ENCODE results near the gene ALDH1B1. TPM values are rescaled to one million over a fixed set of nuclear protein-coding genes. Genes with fewer than 3 reads are reported as not detected.

Gene ALDH1B1
- total RNA-seq, 1 experiment from 2014 or later, result 35.7 TPM

GRCh38 chr9:38434365-38434764 is 41.9 kb downstream of the ALDH1B1 start:
- Mint-ChIP-seq H3K9me3 (ENCODE audit: unreplicated experiment) (no peaks in the 10 kb centered on the region), H3K4me3 (ENCODE audit: unreplicated experiment) (no peak overlapping the region), H3K27me3 (ENCODE audit: insufficient read depth, unreplicated experiment) (no peaks in the 10 kb centered on the region), H3K4me1 (ENCODE audit: low read depth, unreplicated experiment) (peaks cover 43% of the 10 kb centered on the region), H3K27ac (ENCODE audit: unreplicated experiment) (peak overlapping the region; percentile 51), H3K36me3 (ENCODE audit: insufficient read depth, unreplicated experiment) (no peaks in the 10 kb centered on the region)
- Histone ChIP-seq H3K27me3 (replicated peaks; ENCODE audit: control insufficient read depth, insufficient read depth, low read length) (no peaks in the 10 kb centered on the region), H3K36me3 (ENCODE audit: control insufficient read depth, insufficient read depth, low read length) (no peaks in the 10 kb centered on the region), H3K4me3 (ENCODE audit: low read depth, low read length) (no peak overlapping the region), H3K4me1 (peaks cover 33% of the 10 kb centered on the region), H3K9me3 (peaks cover 5% of the 10 kb centered on the region; the same call in 1 of the 2 replicates)
- no TSS peak for BruUV-seq (replicated peaks)
- no peak for TF ChIP-seq CTCF (IDR thresholded peaks at IDR 0.05; ENCODE audit: insufficient read depth in 1 of 2, low read depth in 1 of 2, low read length in 1 of 2, severe bottlenecking in 1 of 2, unreplicated experiment in 1 of 2)
- intact Hi-C loops (cut with micrococcal nuclease; ENCODE audit: unreplicated experiment), result no loop called here
- ChIA-PET POLR2A (interaction anchor here (0.6 kb wide), 1 partner anchor 186 kb away, joined by 5 read pairs; no protein-coding TSS in a partner anchor), CTCF (interaction anchor here (0.6 kb wide), 1 partner anchor 168 kb away, joined by 3 read pairs; no protein-coding TSS in a partner anchor)
- no peak for DNase-seq

GRCh38 chr9:38434853-38435252 is 42.4 kb downstream of the ALDH1B1 start:
- Mint-ChIP-seq H3K4me1 (ENCODE audit: low read depth, unreplicated experiment) (peaks cover 43% of the 10 kb centered on the region), H3K4me3 (ENCODE audit: unreplicated experiment) (no peak overlapping the region), H3K9me3 (ENCODE audit: unreplicated experiment) (no peaks in the 10 kb centered on the region), H3K36me3 (ENCODE audit: insufficient read depth, unreplicated experiment) (no peaks in the 10 kb centered on the region), H3K27ac (ENCODE audit: unreplicated experiment) (no peak overlapping the region), H3K27me3 (ENCODE audit: insufficient read depth, unreplicated experiment) (no peaks in the 10 kb centered on the region)
- no peaks in the 10 kb centered on the region for H3K36me3 ChIP-seq (ENCODE audit: control insufficient read depth, insufficient read depth, low read length)
- intact Hi-C loops (cut with micrococcal nuclease; ENCODE audit: unreplicated experiment), result no loop called here
- H3K4me3 ChIP-seq (ENCODE audit: low read depth, low read length), result no peak overlapping the region
- no peak for TF ChIP-seq CTCF (IDR thresholded peaks at IDR 0.05; ENCODE audit: insufficient read depth in 1 of 2, low read depth in 1 of 2, low read length in 1 of 2, severe bottlenecking in 1 of 2, unreplicated experiment in 1 of 2)
- H3K9me3 ChIP-seq, result peaks cover 5% of the 10 kb centered on the region; the same call in 1 of the 2 replicates
- no TSS peak for BruUV-seq (replicated peaks)
- ChIA-PET CTCF (no interaction called here), POLR2A (interaction anchor here (0.6 kb wide), 1 partner anchor 185 kb away, joined by 5 read pairs; no protein-coding TSS in a partner anchor)
- H3K27me3 ChIP-seq (replicated peaks; ENCODE audit: control insufficient read depth, insufficient read depth, low read length), result no peaks in the 10 kb centered on the region
- peak in 1 of 2 experiments; percentile 28 for DNase-seq
- H3K4me1 ChIP-seq, result peaks cover 33% of the 10 kb centered on the region

- Histone ChIP-seq H3K9me3 (peaks cover 5% of the 10 kb centered on the region; the same call in 1 of the 2 replicates), H3K27me3 (replicated peaks; ENCODE audit: control insufficient read depth, insufficient read depth, low read length) (no peaks in the 10 kb centered on the region), H3K4me3 (ENCODE audit: low read depth, low read length) (no peak overlapping the region), H3K4me1 (peaks cover 33% of the 10 kb centered on the region), H3K36me3 (ENCODE audit: control insufficient read depth, insufficient read depth, low read length) (no peaks in the 10 kb centered on the region)
- no peak for DNase-seq
- intact Hi-C loops (cut with micrococcal nuclease; ENCODE audit: unreplicated experiment), result no loop called here
- POLR2A ChIA-PET, result no interaction called here
- Mint-ChIP-seq H3K36me3 (ENCODE audit: insufficient read depth, unreplicated experiment) (no peaks in the 10 kb centered on the region), H3K4me1 (ENCODE audit: low read depth, unreplicated experiment) (peaks cover 43% of the 10 kb centered on the region), H3K27me3 (ENCODE audit: insufficient read depth, unreplicated experiment) (no peaks in the 10 kb centered on the region), H3K9me3 (ENCODE audit: unreplicated experiment) (no peaks in the 10 kb centered on the region), H3K4me3 (ENCODE audit: unreplicated experiment) (no peak overlapping the region), H3K27ac (ENCODE audit: unreplicated experiment) (no peak overlapping the region)
- BruUV-seq (replicated peaks), result no TSS peak
- TF ChIP-seq CTCF (IDR thresholded peaks at IDR 0.05; ENCODE audit: insufficient read depth in 1 of 2, low read depth in 1 of 2, low read length in 1 of 2, severe bottlenecking in 1 of 2, unreplicated experiment in 1 of 2), result no peak
- CTCF ChIA-PET, result no interaction called here
Observed at GRCh38 chr9:38435521-38435920, 43.0 kb downstream of the ALDH1B1 start.

All from Caco-2 (cell line).